ENCODE data around the gene PIWIL1. TPM values are rescaled to one million over a fixed set of nuclear protein-coding genes. Genes with fewer than 3 reads are reported as not detected.

The PIWIL1 gene
- total RNA-seq, 1 experiment from 2014 or later = not detected

DNA sequence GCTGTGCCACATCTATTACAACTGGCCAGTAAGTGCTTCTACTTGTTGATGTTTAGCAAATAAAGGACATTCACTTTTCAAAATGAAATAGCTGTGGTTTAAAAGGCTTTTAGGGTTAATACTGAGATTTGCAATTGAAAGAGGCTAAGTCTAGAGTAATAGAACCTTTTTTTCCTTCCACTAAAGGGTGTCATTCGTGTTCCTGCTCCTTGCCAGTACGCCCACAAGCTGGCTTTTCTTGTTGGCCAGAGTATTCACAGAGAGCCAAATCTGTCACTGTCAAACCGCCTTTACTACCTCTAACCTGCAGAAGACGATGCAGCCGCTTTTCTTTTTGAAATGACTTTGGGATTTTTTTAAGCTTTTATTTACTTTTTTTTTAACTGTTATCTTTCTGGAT, 33.6 kb downstream of the PIWIL1 start:
- no peaks in the 10 kb centered on the region for H3K79me2 ChIP-seq (ENCODE audit: low read length)
- DNase-seq (no peak), ATAC-seq (no peak)
- no peaks in the 10 kb centered on the region for H3K4me1 ChIP-seq (ENCODE audit: insufficient read depth, low read length)
- POLR2A ChIA-PET (ENCODE audit: unreplicated experiment) = no interaction called here
- BruUV-seq (replicated peaks) = no TSS peak
- no peak overlapping the region for H3K27ac ChIP-seq (ENCODE audit: low read length)
- no peaks in the 10 kb centered on the region for H3K27me3 ChIP-seq (ENCODE audit: low read length)
- H3K4me2 ChIP-seq (ENCODE audit: low read length) = no peak overlapping the region
- no peak overlapping the region for H2AFZ ChIP-seq (ENCODE audit: low read length)
- H4K20me1 ChIP-seq (ENCODE audit: low read length) = no peaks in the 10 kb centered on the region
- no peak overlapping the region for H3K4me3 ChIP-seq (ENCODE audit: low read length)
- no peak overlapping the region for H3K9ac ChIP-seq (ENCODE audit: low read length)
- intact Hi-C loops (cut with micrococcal nuclease) = no loop called here
- no peak for TF ChIP-seq EZH2phosphoT487 (IDR thresholded peaks at IDR 0.05; ENCODE audit: borderline replicate concordance, low read length)
- H3K9me2 ChIP-seq (replicated peaks; ENCODE audit: low read length) = no peaks in the 10 kb centered on the region
- CTCF ChIA-PET = no interaction called here
- H3K36me3 ChIP-seq (ENCODE audit: low read depth, low read length) = no peaks in the 10 kb centered on the region
- H3F3A ChIP-seq (ENCODE audit: low read length, unreplicated experiment) = no peaks in the 10 kb centered on the region
- H3K9me3 ChIP-seq (ENCODE audit: low read length) = no peaks in the 10 kb centered on the region

- Histone ChIP-seq H3K36me3 (ENCODE audit: low read depth, low read length) (no peaks in the 10 kb centered on the region), H3K4me3 (ENCODE audit: low read length) (no peak overlapping the region), H2AFZ (ENCODE audit: low read length) (no peak overlapping the region), H3K9ac (ENCODE audit: low read length) (no peak overlapping the region), H3F3A (ENCODE audit: low read length, unreplicated experiment) (no peaks in the 10 kb centered on the region), H3K27me3 (ENCODE audit: low read length) (no peaks in the 10 kb centered on the region), H3K9me2 (replicated peaks; ENCODE audit: low read length) (no peaks in the 10 kb centered on the region), H3K9me3 (ENCODE audit: low read length) (no peaks in the 10 kb centered on the region), H3K27ac (ENCODE audit: low read length) (no peak overlapping the region), H3K4me2 (ENCODE audit: low read length) (no peak overlapping the region), H4K20me1 (ENCODE audit: low read length) (no peaks in the 10 kb centered on the region), H3K79me2 (ENCODE audit: low read length) (no peaks in the 10 kb centered on the region), H3K4me1 (ENCODE audit: insufficient read depth, low read length) (no peaks in the 10 kb centered on the region)
- POLR2A ChIA-PET (ENCODE audit: unreplicated experiment) = no interaction called here
- BruUV-seq (replicated peaks) = no TSS peak
- no peak for ATAC-seq
- CTCF ChIA-PET = no interaction called here
- no peak for TF ChIP-seq EZH2 (IDR thresholded peaks at IDR 0.05; ENCODE audit: low read length, unreplicated experiment)
- no peak for TF ChIP-seq EZH2phosphoT487 (IDR thresholded peaks at IDR 0.05; ENCODE audit: borderline replicate concordance, low read length)
- TF ChIP-seq CTCF (conservative IDR thresholded peaks at IDR 0.05; ENCODE audit: low read depth, low read length) = no peak
- intact Hi-C loops (cut with micrococcal nuclease) = no loop called here
- DNase-seq = no peak
Observed at GRCh38 chr12:130372936-130373335, 35.2 kb downstream of the PIWIL1 start.

DNA sequence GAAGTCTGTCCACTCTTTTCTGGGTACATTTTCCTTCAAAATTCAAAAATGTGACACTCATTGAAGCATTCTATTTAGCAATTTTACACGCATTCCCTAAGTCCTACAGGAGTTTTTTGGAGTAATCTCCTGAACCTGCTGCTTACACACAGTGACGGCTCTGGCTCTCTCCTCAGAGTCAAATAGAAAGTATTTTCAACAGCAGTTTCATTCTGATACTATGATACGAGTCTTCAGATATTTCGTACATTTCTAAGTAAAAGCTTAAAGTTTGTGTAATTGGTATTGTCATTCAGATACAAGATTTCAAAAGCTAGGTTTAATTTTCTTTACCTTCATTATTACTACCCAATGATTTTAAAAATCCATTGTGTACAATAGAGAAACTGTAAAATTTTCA, 36.4 kb downstream of the PIWIL1 start:
- Histone ChIP-seq H3K4me1 (ENCODE audit: insufficient read depth, low read length) (no peaks in the 10 kb centered on the region), H3F3A (ENCODE audit: low read length, unreplicated experiment) (no peaks in the 10 kb centered on the region), H3K79me2 (ENCODE audit: low read length) (no peaks in the 10 kb centered on the region), H4K20me1 (ENCODE audit: low read length) (no peaks in the 10 kb centered on the region), H3K9me2 (replicated peaks; ENCODE audit: low read length) (no peaks in the 10 kb centered on the region), H3K4me3 (ENCODE audit: low read length) (no peak overlapping the region), H3K4me2 (ENCODE audit: low read length) (no peak overlapping the region), H3K36me3 (ENCODE audit: low read depth, low read length) (no peaks in the 10 kb centered on the region), H3K9me3 (ENCODE audit: low read length) (no peaks in the 10 kb centered on the region), H3K27ac (ENCODE audit: low read length) (no peak overlapping the region), H3K27me3 (ENCODE audit: low read length) (no peaks in the 10 kb centered on the region), H3K9ac (ENCODE audit: low read length) (no peak overlapping the region), H2AFZ (ENCODE audit: low read length) (no peak overlapping the region)
- ATAC-seq (no peak), DNase-seq (no peak)
- CTCF ChIA-PET = no interaction called here
- no peak for TF ChIP-seq EZH2phosphoT487 (IDR thresholded peaks at IDR 0.05; ENCODE audit: borderline replicate concordance, low read length)
- no peak for TF ChIP-seq CTCF (conservative IDR thresholded peaks at IDR 0.05; ENCODE audit: low read depth, low read length)
- no peak for TF ChIP-seq EZH2 (IDR thresholded peaks at IDR 0.05; ENCODE audit: low read length, unreplicated experiment)
- intact Hi-C loops (cut with micrococcal nuclease) = no loop called here
- no TSS peak for BruUV-seq (replicated peaks)
- POLR2A ChIA-PET (ENCODE audit: unreplicated experiment) = no interaction called here

Measured in PC-3 (cell line).